WTC11 (cell line): ENCODE data around the gene ZNF81.

Experiments used
- ATF1 ChIP-seq: sonication (generic); formaldehyde crosslinking; IDR thresholded peaks from 2 replicates; pipeline ENCODE4 v1.8.1; 2023; ENCODE audit warnings: mild to moderate bottlenecking, moderate library complexity, missing genetic modification reagents
- ATF6 ChIP-seq: sonication (generic); formaldehyde crosslinking; IDR thresholded peaks from 2 replicates; pipeline ENCODE4 v1.8.1; 2023; ENCODE audit warnings: mild to moderate bottlenecking, missing genetic modification reagents
- ELF4 ChIP-seq: sonication (generic); formaldehyde crosslinking; IDR thresholded peaks from 2 replicates; pipeline ENCODE4 v1.8.1; 2022; ENCODE audit warnings: low read depth, mild to moderate bottlenecking, moderate library complexity, missing genetic modification reagents
- NR1H2 ChIP-seq: sonication (generic); formaldehyde crosslinking; IDR thresholded peaks from 2 replicates; pipeline ENCODE4 v1.9.0; 2021; ENCODE audit warnings: mild to moderate bottlenecking, moderate library complexity, missing genetic modification reagents
- NR2C2 ChIP-seq: sonication (generic); formaldehyde crosslinking; IDR thresholded peaks from 2 replicates; pipeline ENCODE4 v1.8.0; 2022; ENCODE audit warnings: mild to moderate bottlenecking, missing genetic modification reagents
- SMAD4 ChIP-seq: sonication (generic); formaldehyde crosslinking; IDR thresholded peaks from 2 replicates; pipeline ENCODE4 v1.8.0; 2022; ENCODE audit warnings: mild to moderate bottlenecking, missing genetic modification reagents
- USF2 ChIP-seq: sonication (generic); formaldehyde crosslinking; IDR thresholded peaks from 2 replicates; pipeline ENCODE4 v1.8.1; 2023; ENCODE audit warnings: mild to moderate bottlenecking, missing genetic modification reagents, moderate library complexity
- TF ChIP-seq, protein P1 (sequence below): fragments of 200-600 bp; IDR thresholded peaks from 2 replicates; pipeline ENCODE4 v1.8.0; 2022; ENCODE audit warnings: antibody characterized with exemption
- TF ChIP-seq, protein P2 (sequence below): sonication (generic); formaldehyde crosslinking; IDR thresholded peaks from 2 replicates; pipeline ENCODE4 v1.8.0; 2022; ENCODE audit warnings: mild to moderate bottlenecking, missing genetic modification reagents
- TF ChIP-seq, protein P3 (sequence below): sonication (generic); formaldehyde crosslinking; IDR thresholded peaks from 2 replicates; pipeline ENCODE4 v1.8.0; 2022; ENCODE audit warnings: missing genetic modification reagents

- TF ChIP-seq NR1H2 (CRISPR knock-in tag) (no peak), SMAD4 (no peak), NR2C2 (no peak), ATF1 (no peak), ELF4 (CRISPR knock-in tag) (no peak), USF2 (no peak), ATF6 (CRISPR knock-in tag) (no peak)
- TF ChIP-seq, protein P1, sequence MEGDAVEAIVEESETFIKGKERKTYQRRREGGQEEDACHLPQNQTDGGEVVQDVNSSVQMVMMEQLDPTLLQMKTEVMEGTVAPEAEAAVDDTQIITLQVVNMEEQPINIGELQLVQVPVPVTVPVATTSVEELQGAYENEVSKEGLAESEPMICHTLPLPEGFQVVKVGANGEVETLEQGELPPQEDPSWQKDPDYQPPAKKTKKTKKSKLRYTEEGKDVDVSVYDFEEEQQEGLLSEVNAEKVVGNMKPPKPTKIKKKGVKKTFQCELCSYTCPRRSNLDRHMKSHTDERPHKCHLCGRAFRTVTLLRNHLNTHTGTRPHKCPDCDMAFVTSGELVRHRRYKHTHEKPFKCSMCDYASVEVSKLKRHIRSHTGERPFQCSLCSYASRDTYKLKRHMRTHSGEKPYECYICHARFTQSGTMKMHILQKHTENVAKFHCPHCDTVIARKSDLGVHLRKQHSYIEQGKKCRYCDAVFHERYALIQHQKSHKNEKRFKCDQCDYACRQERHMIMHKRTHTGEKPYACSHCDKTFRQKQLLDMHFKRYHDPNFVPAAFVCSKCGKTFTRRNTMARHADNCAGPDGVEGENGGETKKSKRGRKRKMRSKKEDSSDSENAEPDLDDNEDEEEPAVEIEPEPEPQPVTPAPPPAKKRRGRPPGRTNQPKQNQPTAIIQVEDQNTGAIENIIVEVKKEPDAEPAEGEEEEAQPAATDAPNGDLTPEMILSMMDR: no peak
- TF ChIP-seq, protein P2, sequence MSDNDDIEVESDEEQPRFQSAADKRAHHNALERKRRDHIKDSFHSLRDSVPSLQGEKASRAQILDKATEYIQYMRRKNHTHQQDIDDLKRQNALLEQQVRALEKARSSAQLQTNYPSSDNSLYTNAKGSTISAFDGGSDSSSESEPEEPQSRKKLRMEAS: no peak
- TF ChIP-seq, protein P3, sequence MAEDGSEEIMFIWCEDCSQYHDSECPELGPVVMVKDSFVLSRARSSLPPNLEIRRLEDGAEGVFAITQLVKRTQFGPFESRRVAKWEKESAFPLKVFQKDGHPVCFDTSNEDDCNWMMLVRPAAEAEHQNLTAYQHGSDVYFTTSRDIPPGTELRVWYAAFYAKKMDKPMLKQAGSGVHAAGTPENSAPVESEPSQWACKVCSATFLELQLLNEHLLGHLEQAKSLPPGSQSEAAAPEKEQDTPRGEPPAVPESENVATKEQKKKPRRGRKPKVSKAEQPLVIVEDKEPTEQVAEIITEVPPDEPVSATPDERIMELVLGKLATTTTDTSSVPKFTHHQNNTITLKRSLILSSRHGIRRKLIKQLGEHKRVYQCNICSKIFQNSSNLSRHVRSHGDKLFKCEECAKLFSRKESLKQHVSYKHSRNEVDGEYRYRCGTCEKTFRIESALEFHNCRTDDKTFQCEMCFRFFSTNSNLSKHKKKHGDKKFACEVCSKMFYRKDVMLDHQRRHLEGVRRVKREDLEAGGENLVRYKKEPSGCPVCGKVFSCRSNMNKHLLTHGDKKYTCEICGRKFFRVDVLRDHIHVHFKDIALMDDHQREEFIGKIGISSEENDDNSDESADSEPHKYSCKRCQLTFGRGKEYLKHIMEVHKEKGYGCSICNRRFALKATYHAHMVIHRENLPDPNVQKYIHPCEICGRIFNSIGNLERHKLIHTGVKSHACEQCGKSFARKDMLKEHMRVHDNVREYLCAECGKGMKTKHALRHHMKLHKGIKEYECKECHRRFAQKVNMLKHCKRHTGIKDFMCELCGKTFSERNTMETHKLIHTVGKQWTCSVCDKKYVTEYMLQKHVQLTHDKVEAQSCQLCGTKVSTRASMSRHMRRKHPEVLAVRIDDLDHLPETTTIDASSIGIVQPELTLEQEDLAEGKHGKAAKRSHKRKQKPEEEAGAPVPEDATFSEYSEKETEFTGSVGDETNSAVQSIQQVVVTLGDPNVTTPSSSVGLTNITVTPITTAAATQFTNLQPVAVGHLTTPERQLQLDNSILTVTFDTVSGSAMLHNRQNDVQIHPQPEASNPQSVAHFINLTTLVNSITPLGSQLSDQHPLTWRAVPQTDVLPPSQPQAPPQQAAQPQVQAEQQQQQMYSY (CRISPR knock-in tag): no peak
These were observed 26.0 kb downstream of the ZNF81 start for GRCh38 chrX:47862680-47863079.
